ENCODE results near the gene E2F6.

E2F6 gene

DNA sequence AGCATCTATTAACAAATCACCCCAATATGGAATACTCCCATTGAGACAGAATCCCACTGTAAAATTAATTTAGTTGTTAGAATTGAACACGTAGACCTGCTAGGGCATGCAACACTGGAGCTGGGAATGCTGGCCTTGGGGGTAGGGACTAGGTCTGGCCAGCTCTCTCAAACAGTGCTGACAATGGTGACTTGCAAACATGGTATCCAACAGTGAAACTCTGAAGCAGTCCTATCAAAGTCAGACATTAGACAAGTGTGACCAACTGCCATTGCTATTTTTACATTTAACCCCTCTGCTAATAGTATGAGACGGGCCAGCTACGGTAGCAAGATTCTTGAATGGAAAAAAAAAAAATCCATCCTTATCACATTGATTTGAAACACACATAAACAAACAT lies 7.2 kb downstream of the E2F6 start:
- H3K4me3 ChIP-seq (replicated peaks; ENCODE audit: insufficient read depth, low read length) = no peak overlapping the region
- no peak for TF ChIP-seq SPI1 (IDR thresholded peaks at IDR 0.05; ENCODE audit: borderline replicate concordance, low read depth)
- TF ChIP-seq GABPA (IDR thresholded peaks at IDR 0.05; ENCODE audit: low read depth) = no peak
- no peak for TF ChIP-seq REST (IDR thresholded peaks at IDR 0.05; ENCODE audit: insufficient replicate concordance, low read depth)
- no peak for TF ChIP-seq CTCF (IDR thresholded peaks at IDR 0.05; ENCODE audit: insufficient read depth, low read length)
- no peak for TF ChIP-seq POLR2AphosphoS5 (IDR thresholded peaks at IDR 0.05; ENCODE audit: low read depth)
- no peak for DNase-seq (ENCODE audit: low read depth in 1 of 2, low spot score in 1 of 2)
- no peak overlapping the region for H3K27ac ChIP-seq (replicated peaks)
- no peaks in the 10 kb centered on the region for H3K27me3 ChIP-seq (ENCODE audit: insufficient read depth, poor library complexity, severe bottlenecking)

DNA sequence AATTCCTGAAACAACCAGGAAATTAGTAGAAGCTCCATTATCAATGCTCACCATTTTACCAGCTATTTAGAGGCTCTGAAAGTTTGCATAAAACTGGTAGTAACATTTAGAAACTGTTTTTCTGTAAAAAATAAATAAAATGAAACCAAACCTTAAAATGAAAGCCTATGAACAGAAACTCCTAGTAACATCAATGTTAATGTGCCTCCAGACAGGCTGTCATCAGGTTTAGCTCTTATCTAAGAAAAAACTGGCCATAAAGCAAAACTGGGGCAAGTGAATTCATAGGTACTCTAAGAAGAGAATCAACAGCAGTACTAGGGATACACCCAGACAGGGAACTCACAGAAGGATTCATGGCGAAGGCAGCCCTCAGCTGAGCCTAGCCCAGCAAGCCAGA lies 8.0 kb downstream of the E2F6 start:
- no peak for DNase-seq (ENCODE audit: low read depth in 1 of 2, low spot score in 1 of 2)
- H3K27ac ChIP-seq (replicated peaks) = no peak overlapping the region

GRCh38 chr2:11456251-11456650 lies 9.7 kb downstream of the E2F6 start:
- Histone ChIP-seq H3K4me3 (replicated peaks; ENCODE audit: insufficient read depth, low read length) (no peak overlapping the region), H3K27me3 (ENCODE audit: insufficient read depth, poor library complexity, severe bottlenecking) (no peaks in the 10 kb centered on the region), H3K27ac (replicated peaks) (no peak overlapping the region)
- DNase-seq (ENCODE audit: low read depth in 1 of 2, low spot score in 1 of 2) = peak in 1 of 2 experiments; percentile 61
- TF ChIP-seq POLR2AphosphoS5 (IDR thresholded peaks at IDR 0.05; ENCODE audit: low read depth) = no peak
- TF ChIP-seq GABPA (IDR thresholded peaks at IDR 0.05; ENCODE audit: low read depth) = no peak
- no peak for TF ChIP-seq CTCF (IDR thresholded peaks at IDR 0.05; ENCODE audit: insufficient read depth, low read length)
- TF ChIP-seq REST (IDR thresholded peaks at IDR 0.05; ENCODE audit: insufficient replicate concordance, low read depth) = no peak
- TF ChIP-seq SPI1 (IDR thresholded peaks at IDR 0.05; ENCODE audit: borderline replicate concordance, low read depth) = 0 out of 2 replicates have a peak, but pooled peaks have one; percentile 22

More for the DNA sequence above, 8.0 kb downstream of the E2F6 start:
- H3K27me3 ChIP-seq (ENCODE audit: insufficient read depth, poor library complexity, severe bottlenecking) = no peaks in the 10 kb centered on the region
- no peak overlapping the region for H3K4me3 ChIP-seq (replicated peaks; ENCODE audit: insufficient read depth, low read length)
- TF ChIP-seq POLR2AphosphoS5 (IDR thresholded peaks at IDR 0.05; ENCODE audit: low read depth) (no peak), CTCF (IDR thresholded peaks at IDR 0.05; ENCODE audit: insufficient read depth, low read length) (no peak), SPI1 (IDR thresholded peaks at IDR 0.05; ENCODE audit: borderline replicate concordance, low read depth) (no peak), REST (IDR thresholded peaks at IDR 0.05; ENCODE audit: insufficient replicate concordance, low read depth) (no peak), GABPA (IDR thresholded peaks at IDR 0.05; ENCODE audit: low read depth) (no peak)
